Neural progenitor cell (in vitro differentiated cells): ENCODE measurements around the gene PIGQ. TPM values are rescaled to one million over a fixed set of nuclear protein-coding genes. Genes with fewer than 3 reads are reported as not detected.

Experiments used
- DNase-seq: peaks from one replicate; pipeline ENCODE4 v3.0.0-alpha.2; 2016; ENCODE audit warnings: low spot score
- H2AFZ ChIP-seq: fragments of 200-600 bp; sonication (generic); replicated peaks from 2 replicates; pipeline ENCODE4 v1.6.1; 2016; ENCODE audit warnings: antibody characterized with exemption
- H3F3A ChIP-seq: fragments of 200-600 bp; sonication (generic); 2 replicates; pipeline ENCODE4 v1.6.1; 2016; ENCODE audit warnings: antibody characterized with exemption, low read depth
- H3K27ac ChIP-seq: fragments of 200-600 bp; sonication (generic); 2 replicates; pipeline ENCODE4 v1.5.1; 2016; ENCODE audit warnings: mild to moderate bottlenecking
- H3K27me3 ChIP-seq: fragments of 200-600 bp; sonication (generic); 2 replicates; pipeline ENCODE4 v1.6.1; 2016; ENCODE audit warnings: mild to moderate bottlenecking, moderate library complexity
- H3K36me3 ChIP-seq: fragments of 200-600 bp; sonication (generic); 2 replicates; pipeline ENCODE4 v1.5.1; 2016
- H3K4me1 ChIP-seq: fragments of 200-600 bp; sonication (generic); 2 replicates; pipeline ENCODE4 v1.6.1; 2016; ENCODE audit warnings: mixed run types
- H3K4me2 ChIP-seq: fragments of 200-600 bp; sonication (generic); 2 replicates; pipeline ENCODE4 v1.6.1; 2016
- H3K4me3 ChIP-seq: fragments of 200-600 bp; sonication (generic); 2 replicates; pipeline ENCODE4 v1.5.1; 2016
- H3K79me2 ChIP-seq: fragments of 200-600 bp; sonication (generic); 2 replicates; pipeline ENCODE4 v1.6.1; 2016; ENCODE audit warnings: low read depth
- H3K9ac ChIP-seq: fragments of 200-600 bp; sonication (generic); 2 replicates; pipeline ENCODE4 v1.6.1; 2016
- H3K9me3 ChIP-seq: fragments of 200-600 bp; sonication (generic); 2 replicates; pipeline ENCODE4 v1.5.1; 2016; ENCODE audit warnings: low read depth
- H4K20me1 ChIP-seq: fragments of 200-600 bp; sonication (generic); 2 replicates; pipeline ENCODE4 v1.6.1; 2016; ENCODE audit warnings: low read depth
- H3K27ac Mint-ChIP-seq: 3 replicates; pipeline ENCODE4 v1.8.0; 2021; ENCODE audit warnings: mixed read lengths
- H3K27me3 Mint-ChIP-seq: 2 replicates; pipeline ENCODE4 v1.8.0; 2022; ENCODE audit warnings: low read depth, mild to moderate bottlenecking, inconsistent platforms, moderate library complexity, mixed read lengths; ENCODE audit not compliant: insufficient read depth
- H3K36me3 Mint-ChIP-seq: 3 replicates; pipeline ENCODE4 v1.8.0; 2021; ENCODE audit warnings: mixed read lengths
- H3K4me1 Mint-ChIP-seq: 3 replicates; pipeline ENCODE4 v1.8.0; 2021; ENCODE audit warnings: mixed read lengths
- H3K4me3 Mint-ChIP-seq: 3 replicates; pipeline ENCODE4 v1.8.0; 2021; ENCODE audit warnings: mild to moderate bottlenecking, moderate library complexity, mixed read lengths
- H3K9me3 Mint-ChIP-seq: 3 replicates; pipeline ENCODE4 v1.8.0; 2020; ENCODE audit warnings: mixed read lengths
- EZH2 ChIP-seq: fragments of 200-600 bp; sonication (generic); IDR thresholded peaks from 2 replicates; pipeline ENCODE4 v1.6.1; 2017; ENCODE audit warnings: antibody characterized with exemption, mild to moderate bottlenecking, moderate library complexity
- EZH2phosphoT487 ChIP-seq: fragments of 200-600 bp; sonication (generic); IDR thresholded peaks from 2 replicates; pipeline ENCODE4 v1.6.1; 2017; ENCODE audit warnings: antibody characterized with exemption
- total RNA-seq: library from RNA; depleted of rRNA; stranded (reverse); fragments of >200 nt; gene quantifications from 2 replicates; pipeline ENCODE4 v1.2.3, GENCODE V29; 2015; ENCODE audit warnings: low replicate concordance
- TF ChIP-seq, protein P1 (sequence below): fragments of 200-600 bp; sonication (generic); IDR thresholded peaks from 2 replicates; pipeline ENCODE4 v1.5.1; 2017; ENCODE audit warnings: antibody characterized with exemption, mild to moderate bottlenecking

PIGQ gene
- total RNA-seq, 1 donor from 2014 or later = 16.1 TPM

DNA sequence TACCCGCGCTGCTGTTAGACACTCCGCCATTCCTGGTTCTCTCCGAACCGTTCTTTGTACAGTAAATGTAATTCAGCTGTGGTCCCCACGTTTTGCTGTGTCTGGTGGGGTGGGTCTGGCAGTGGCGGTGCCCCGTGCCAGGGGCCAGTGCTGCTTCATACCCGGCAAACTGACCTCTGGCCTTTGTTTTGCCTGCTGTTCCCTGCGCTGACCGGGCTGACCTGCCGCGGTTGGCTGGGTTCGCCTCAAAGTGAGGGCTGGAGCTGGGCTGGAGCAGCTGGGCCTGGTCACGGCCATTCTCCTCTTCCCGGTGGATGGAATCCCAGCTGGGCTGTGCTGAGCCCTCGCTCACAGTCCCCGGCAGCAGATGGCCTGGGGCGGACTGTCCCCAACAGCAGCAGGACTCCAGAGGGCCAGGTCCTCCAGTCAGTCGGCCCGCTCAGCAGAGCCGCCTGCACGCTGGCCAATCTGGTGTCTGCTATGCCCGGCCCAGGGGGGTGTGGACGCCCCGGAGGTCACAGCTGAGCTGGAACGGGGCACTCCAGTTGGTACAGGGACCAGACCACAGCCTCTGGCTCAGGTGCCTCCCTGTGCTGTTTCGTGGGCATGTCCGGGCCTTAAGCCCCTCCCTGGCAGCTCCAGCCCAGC, 59.5 kb downstream of the PIGQ start:
- H3K4me1 Mint-ChIP-seq = peaks cover 26% of the 10 kb centered on the region
- Histone ChIP-seq H3K4me3 (no peak overlapping the region), H3K4me1 (peaks cover 26% of the 10 kb centered on the region), H4K20me1 (peaks cover 29% of the 10 kb centered on the region), H3K27me3 (no peaks in the 10 kb centered on the region), H3K9ac (no peak overlapping the region), H3K27ac (peak overlapping the region; percentile 89), H2AFZ (no peak overlapping the region), H3F3A (peaks cover 24% of the 10 kb centered on the region), H3K4me2 (peak overlapping the region; percentile 93), H3K36me3 (no peaks in the 10 kb centered on the region), H3K79me2 (no peaks in the 10 kb centered on the region), H3K9me3 (no peaks in the 10 kb centered on the region)
- H3K27me3 Mint-ChIP-seq = peaks cover 5% of the 10 kb centered on the region
- peak overlapping the region; percentile 97 for H3K27ac Mint-ChIP-seq
- TF ChIP-seq EZH2phosphoT487 = no peak
- TF ChIP-seq, protein P1, sequence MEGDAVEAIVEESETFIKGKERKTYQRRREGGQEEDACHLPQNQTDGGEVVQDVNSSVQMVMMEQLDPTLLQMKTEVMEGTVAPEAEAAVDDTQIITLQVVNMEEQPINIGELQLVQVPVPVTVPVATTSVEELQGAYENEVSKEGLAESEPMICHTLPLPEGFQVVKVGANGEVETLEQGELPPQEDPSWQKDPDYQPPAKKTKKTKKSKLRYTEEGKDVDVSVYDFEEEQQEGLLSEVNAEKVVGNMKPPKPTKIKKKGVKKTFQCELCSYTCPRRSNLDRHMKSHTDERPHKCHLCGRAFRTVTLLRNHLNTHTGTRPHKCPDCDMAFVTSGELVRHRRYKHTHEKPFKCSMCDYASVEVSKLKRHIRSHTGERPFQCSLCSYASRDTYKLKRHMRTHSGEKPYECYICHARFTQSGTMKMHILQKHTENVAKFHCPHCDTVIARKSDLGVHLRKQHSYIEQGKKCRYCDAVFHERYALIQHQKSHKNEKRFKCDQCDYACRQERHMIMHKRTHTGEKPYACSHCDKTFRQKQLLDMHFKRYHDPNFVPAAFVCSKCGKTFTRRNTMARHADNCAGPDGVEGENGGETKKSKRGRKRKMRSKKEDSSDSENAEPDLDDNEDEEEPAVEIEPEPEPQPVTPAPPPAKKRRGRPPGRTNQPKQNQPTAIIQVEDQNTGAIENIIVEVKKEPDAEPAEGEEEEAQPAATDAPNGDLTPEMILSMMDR = no peak
- TF ChIP-seq EZH2 = no peak
- peaks cover 5% of the 10 kb centered on the region for H3K36me3 Mint-ChIP-seq
- no peaks in the 10 kb centered on the region for H3K9me3 Mint-ChIP-seq
- no peak for DNase-seq
- H3K4me3 Mint-ChIP-seq = peak overlapping the region; percentile 81

GRCh38 chr16:629833-630248, 60.1 kb downstream of the PIGQ start:
- Histone ChIP-seq H3K9ac (no peak overlapping the region), H3K36me3 (no peaks in the 10 kb centered on the region), H2AFZ (no peak overlapping the region), H3K4me1 (peaks cover 26% of the 10 kb centered on the region), H3K27me3 (no peaks in the 10 kb centered on the region), H3K27ac (peak overlapping the region; percentile 89), H3K9me3 (no peaks in the 10 kb centered on the region), H3F3A (peaks cover 24% of the 10 kb centered on the region), H3K4me3 (peak overlapping the region; percentile 64), H3K79me2 (peaks cover 1% of the 10 kb centered on the region), H3K4me2 (peak overlapping the region; percentile 93), H4K20me1 (peaks cover 35% of the 10 kb centered on the region)
- Mint-ChIP-seq H3K27me3 (peaks cover 5% of the 10 kb centered on the region), H3K36me3 (peaks cover 2% of the 10 kb centered on the region), H3K9me3 (no peaks in the 10 kb centered on the region), H3K27ac (peak overlapping the region; percentile 97), H3K4me3 (peak overlapping the region; percentile 81), H3K4me1 (peaks cover 22% of the 10 kb centered on the region)
- peak; percentile 91 for DNase-seq
- TF ChIP-seq EZH2 (no peak), EZH2phosphoT487 (no peak)
- TF ChIP-seq, protein P1 = no peak

DNA sequence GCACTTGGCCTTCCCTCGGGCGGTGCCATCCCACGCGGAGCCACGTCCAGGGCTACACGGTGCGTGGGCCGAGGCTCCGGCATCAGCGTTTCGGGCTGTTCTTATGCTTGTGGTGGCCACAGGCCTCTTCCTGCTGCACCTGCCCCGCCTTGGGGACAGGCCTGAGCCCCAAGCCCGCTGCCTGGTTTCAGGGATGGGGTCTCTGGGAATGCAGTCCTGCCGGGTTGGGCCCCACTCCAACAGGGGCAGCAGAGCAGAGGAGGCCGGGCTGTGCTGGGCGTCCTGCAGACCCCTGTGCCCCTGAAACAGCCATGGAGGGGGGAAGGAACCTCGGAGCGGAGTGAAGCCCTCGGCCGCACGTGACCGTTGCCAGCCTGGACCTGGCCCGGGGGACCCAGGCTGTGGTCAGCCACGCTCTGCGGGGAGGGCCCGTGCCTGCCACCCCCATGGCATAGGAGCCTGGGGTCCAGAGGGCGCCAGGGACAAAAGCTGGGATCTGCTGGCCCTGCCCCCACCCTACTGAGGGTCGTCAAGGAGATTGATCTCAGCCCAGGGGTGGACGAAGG, 60.6 kb downstream of the PIGQ start:
- Histone ChIP-seq H3F3A (peaks cover 24% of the 10 kb centered on the region), H3K27ac (peak overlapping the region; percentile 89), H3K36me3 (no peaks in the 10 kb centered on the region), H2AFZ (no peak overlapping the region), H3K9ac (no peak overlapping the region), H3K79me2 (peaks cover 6% of the 10 kb centered on the region), H3K4me2 (peak overlapping the region; percentile 93), H3K4me3 (peak overlapping the region; percentile 64), H4K20me1 (peaks cover 40% of the 10 kb centered on the region), H3K9me3 (no peaks in the 10 kb centered on the region), H3K4me1 (peaks cover 26% of the 10 kb centered on the region), H3K27me3 (no peaks in the 10 kb centered on the region)
- Mint-ChIP-seq H3K9me3 (no peaks in the 10 kb centered on the region), H3K27me3 (peaks cover 5% of the 10 kb centered on the region), H3K4me3 (peak overlapping the region; percentile 81), H3K36me3 (peaks cover 2% of the 10 kb centered on the region), H3K4me1 (peaks cover 22% of the 10 kb centered on the region), H3K27ac (peak overlapping the region; percentile 97)
- peak; percentile 72 for DNase-seq
- no peak for TF ChIP-seq EZH2
- TF ChIP-seq, protein P1 = no peak
- TF ChIP-seq EZH2phosphoT487 = no peak
